ENCODE measurements around the gene CFAP52.

DNA sequence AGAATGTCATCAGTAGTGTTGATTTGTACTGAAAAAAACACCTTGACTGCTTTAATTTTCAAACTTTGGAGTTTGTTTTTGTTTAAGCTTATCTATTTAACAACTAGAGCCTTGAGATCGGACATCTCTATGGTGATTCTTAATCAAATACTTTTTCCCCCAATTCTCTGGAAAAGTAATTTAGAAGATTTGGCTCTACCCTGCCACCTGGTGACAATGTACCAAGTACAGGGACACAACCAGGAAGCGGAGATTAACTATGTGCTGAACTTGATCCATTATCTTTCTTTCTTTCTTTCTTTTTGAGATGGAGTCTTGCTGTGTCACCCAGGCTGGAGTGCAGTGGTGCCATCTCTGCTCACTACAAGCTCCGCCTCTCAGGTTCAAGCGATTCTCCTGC lies 99.6 kb downstream of the CFAP52 start:
- TF ChIP-seq CTCF (optimal IDR thresholded peaks at IDR 0.05 in 1 of 3, IDR thresholded peaks at IDR 0.05 in 1 of 3, conservative IDR thresholded peaks at IDR 0.05 in 1 of 3; ENCODE audit: extremely low read depth in 1 of 3, insufficient read depth in 2 of 3, low read length in 3 of 3) = peak in 1 of 3 experiments; percentile 32
- no peak for TF ChIP-seq EZH2 (IDR thresholded peaks at IDR 0.05; ENCODE audit: low read length)
